Kidney glomerular epithelial cell (primary cell): ENCODE measurements around the gene HIBCH.
"Not testable (repeated sequence)": the region's sequence is repeated elsewhere in the genome, so short reads cannot be mapped to it uniquely, and the experiment has no call there.

Source experiments
- DNase-seq: peaks from one replicate; lab custom pipeline; 2025; lab: John Stamatoyannopoulos, UW

Gene HIBCH

DNA sequence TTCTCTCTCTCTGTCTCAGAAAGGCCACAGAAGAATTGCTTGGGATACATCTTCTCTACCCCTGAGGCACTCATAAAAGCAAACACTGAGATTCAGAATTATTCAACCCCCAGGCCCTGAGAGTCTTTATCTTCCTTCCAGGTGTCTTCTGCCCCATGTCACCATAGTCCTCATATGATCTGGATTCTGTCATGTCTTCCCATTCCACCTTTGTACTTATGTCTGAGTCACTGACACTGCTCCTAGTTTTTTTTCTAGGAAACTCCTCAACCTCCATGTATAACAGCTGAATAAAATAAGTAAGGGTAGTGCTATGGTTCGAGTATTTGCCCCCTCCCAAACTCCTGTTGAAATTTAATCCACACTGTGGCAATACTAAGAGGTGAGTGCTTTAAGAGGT, 11.6 kb downstream of the HIBCH start:
- no peak for DNase-seq

DNA sequence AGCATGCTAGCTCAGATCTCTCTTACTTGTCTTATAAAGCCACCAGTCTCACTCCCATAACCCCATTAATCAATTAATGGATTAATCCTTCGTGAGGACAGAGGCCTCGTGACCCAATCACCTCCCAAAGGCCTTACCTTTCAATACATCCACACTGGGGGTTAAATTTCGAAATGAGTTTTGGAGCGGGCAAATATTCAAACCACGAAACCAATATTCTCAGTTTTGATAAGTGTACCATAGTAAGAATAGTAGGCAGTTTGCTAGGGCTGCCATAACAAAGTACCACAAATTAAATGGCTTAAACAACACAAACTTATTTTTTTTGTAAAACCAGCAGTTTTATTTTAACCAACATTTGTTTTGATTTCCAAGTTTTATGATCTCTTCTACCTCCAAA, 15.2 kb downstream of the HIBCH start:
- DNase-seq = no peak

DNA sequence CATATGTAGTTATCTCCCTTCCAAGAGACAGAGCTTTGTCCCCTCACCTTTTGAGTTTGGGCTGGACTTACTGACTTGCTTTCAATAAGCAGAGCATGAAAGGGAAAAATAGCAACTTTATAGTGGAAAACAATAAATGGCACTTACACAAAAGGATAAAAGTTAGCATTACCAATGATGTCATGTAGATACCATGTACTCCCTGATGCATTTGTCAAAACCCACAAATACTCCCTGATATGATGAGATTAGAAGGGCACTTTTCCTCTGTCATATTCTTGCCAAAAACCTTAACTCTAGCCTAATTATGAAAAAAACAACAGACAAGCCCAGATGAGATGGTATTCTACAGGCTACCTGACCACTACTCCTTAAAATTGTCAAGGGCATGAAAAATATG, 16.0 kb downstream of the HIBCH start:
- no peak for DNase-seq

DNA sequence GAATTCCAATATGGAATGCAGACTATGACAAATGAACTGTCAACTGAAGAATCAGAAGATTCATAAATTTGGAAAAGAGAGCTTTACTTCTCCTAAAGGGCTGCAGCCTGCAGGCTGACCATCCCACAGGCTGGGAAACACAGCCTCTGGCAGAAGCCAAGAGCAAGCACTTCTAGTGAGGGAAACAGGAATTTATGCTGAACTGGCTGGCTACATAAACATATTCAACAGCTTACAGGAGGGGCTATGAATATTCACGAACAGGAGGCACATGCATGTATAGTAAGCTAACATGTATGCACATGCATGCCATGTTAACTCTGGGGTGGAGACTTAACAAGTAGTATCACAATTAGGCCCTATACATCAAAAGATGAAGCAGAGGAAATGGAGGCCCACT, 17.6 kb downstream of the HIBCH start:
- no peak for DNase-seq

DNA sequence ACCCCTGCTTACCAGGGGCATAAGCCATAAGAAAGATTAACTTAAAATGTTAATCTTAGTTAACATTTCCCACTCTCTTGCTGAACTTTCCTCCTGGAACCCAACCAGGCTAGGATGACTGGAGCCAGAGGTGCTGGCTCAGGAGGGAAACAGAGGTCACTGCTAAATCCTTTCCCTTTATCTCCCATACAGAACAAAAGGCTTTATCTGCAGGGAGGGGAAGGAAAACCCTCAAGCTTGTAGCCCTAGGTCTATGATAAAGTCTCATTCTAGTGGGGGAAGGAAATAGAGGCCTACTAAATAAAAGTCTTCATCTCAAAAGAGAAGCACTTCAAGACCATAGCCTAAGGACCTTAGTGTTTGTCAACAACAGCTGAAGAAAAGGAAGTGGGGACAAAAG, 18.6 kb downstream of the HIBCH start:
- no peak for DNase-seq

DNA sequence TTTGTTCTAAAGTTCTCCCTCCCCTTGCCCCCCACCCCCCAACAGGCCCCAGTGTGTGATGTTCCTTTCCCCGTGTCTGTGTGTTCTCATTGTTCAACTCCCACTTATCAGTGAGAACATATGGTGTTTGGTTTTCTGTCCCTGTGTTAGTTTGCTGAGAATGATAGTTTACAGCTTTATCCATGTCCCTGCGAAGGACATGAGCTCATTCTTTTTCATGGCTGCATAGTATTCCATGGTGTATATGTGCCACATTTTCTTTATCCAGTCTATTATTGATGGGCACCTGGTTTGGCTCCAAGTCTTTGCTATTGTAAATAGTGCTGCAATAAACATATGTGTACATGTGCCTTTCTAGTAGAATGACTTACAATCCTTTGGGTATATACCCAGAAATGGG, 21.7 kb downstream of the HIBCH start:
- not testable (repeated sequence) for DNase-seq

DNA sequence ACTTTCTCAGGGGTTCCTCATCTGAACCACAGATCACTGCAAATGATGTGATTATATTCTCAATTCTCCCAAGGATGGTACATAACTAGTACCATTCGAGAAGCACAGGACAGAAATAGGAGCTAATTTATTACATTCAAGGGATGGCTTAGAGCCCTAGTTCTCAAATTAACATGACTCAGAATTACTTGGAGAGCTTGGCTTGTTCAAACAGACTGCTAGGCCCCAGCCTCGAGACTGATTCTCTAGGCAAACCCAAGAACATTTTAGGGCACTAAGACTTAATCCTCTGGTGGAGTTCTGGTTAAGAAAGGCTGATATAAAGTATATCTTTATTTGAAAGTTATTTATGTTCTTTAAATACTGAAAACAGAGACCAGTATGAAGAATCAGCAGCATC, 35.8 kb downstream of the HIBCH start:
- no peak for DNase-seq

DNA sequence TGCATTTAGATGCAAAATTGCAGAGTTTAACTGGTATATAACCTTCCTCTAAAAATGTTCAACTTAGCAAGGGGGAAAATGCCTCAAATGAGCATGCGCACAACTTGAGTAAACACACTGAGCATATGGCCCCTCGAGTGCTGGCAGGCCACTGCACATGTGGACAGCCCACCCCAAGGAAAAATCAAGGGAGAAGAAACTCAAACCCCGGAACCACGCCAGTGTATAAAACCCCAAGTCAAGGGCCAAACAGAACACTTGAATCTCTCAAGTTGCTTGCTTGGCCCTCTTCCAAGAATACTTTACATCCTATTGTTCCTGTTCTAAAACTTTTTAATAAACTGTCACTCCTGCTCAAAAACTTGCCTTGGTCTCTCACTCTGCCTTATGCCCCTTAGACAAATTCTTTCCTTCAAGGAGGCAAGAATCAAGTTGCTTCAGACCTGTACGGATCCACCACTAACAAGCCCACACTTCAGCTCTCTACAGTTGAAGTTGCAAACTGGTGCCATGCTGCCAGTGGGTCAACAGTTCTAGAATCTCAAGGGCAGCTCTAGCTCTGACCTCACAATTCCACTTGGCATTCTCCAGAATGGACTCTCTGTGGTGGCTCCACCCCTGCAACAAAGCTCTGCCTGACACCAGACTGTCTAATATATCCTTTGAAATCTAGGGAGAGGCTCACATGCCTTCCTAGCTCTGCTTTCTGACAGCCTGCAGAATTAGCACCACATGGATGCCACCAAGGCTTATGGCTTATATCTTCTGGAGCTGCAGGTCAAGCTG, 38.9 kb downstream of the HIBCH start:
- no peak for DNase-seq

DNA sequence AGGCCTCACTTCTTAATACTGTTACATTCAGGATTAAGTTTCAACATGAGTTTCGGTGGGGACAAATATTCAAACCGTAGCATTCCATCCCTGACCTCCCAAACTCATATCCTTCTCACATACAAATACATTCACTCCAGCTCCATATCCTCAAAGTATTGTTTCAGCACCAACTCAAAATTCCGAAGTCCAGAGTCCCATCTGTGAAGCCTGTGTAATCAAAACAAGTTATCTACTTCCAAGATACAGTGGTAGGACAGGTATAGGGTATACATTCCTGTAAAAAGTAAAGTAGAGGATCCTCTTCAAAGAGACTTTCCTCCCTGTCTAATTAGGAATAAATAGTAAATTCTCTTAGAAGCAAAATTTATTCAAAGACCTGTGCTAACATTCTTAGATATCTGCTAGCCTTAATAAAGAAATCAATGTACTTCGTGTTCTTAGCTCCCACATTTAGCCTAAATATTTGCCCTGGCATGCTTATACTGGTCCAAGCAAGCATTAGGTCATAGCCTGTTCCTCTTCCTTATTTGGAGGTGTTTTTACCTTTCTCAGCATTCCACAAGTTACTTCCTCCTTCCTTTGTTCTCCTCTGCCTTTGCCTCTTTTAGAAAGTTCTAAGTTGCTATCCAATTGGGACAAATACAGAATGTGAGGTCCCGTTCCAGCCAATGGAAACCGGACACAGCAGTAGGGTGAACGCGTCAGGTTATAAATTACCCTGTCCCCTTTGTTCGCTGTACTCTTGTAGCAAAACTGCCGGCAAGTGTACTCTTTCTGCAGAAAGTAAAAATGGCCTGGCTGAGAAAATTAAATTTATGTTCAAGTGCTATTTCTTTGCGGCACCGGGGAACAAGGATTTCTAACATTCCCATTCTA, 40.1 kb downstream of the HIBCH start:
- DNase-seq = not testable (repeated sequence)

DNA sequence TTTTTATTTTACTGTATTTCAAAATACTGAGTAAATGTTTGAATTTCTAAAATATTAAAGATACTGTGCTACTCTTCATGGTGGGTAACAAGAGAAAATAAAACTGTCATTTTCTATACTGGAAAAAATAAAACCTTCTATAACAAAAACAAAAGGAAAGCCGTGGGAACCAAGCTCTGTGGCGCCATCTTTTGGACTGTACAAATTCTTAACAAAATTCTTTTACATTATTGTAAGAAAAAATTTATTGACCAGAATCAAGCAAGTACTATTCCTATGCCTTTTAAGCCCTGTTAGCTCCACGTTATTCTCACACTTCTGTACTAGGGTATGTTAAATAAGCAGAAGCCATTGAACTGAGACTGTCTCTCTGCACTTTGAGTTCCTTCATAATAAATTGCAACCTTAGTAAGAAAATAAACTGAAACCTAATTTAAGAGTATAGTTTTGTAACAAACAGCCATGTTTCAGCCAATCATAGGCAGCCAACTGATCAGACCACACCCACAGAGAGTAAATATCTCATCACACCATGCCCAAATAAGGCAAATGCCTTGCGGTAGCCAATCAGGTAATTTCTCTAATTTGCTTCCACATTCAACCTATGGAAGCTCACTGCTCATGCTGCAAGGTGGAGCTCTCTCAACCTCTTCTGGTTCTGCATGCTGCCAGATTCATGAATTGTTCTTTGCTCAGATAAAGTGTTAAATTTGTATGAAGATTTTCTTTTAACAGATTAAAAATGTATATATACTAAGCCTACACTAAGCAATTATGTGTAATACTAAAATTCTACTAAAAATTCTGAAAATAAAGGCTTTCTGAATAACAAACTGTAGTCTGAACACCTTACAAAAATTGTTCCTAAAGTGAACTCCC, 42.2 kb downstream of the HIBCH start:
- peak; percentile 33 for DNase-seq

DNA sequence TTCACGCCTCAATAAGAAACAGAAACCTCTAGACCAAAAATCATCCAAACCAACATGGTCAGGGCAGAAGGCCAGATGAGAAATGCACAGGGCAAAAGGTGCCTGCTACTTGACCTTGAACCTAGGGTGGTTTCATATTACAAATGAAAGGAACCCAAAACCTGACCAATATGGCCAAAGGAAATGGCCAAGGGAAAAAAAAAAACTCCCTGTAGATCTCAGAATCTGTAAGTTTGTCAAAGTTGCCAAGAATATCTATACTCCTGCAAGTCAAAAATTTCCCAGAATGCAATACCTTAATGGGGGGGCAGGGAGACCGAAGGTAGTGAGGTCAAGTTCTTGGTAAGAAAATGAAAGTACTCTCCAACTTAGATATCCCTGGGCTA, 47.2 kb downstream of the HIBCH start:
- no peak for DNase-seq

DNA sequence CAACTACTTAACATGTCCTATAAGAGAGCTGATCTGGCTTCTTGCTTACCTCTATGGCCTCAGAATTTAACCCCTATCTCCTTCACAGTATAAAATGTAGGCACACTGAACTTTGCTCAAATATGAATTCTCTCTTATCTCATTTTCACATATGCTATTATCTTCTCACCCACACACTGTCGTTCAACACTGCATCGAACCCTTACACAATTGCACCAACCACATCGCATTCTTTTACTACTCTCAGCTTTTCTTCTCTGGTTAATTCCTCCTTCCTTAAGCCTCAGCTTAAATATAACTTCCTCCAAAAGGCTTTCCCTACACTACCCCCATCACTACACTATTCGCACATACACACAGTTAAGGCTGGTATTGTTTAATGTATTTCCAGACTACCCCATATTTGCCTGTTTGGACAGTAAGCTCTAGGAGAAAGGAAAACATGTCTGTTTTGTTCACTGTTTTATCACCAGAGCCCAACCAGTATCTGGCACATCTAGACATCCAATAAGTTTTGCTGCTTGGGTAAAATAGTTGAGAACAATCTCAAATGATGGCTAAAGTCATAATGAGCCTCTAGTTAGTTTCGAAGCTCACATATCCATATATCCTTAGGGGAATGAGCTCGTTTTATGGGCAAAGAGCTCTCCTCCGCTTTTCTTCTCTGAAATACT, 47.7 kb downstream of the HIBCH start:
- no peak for DNase-seq

DNA sequence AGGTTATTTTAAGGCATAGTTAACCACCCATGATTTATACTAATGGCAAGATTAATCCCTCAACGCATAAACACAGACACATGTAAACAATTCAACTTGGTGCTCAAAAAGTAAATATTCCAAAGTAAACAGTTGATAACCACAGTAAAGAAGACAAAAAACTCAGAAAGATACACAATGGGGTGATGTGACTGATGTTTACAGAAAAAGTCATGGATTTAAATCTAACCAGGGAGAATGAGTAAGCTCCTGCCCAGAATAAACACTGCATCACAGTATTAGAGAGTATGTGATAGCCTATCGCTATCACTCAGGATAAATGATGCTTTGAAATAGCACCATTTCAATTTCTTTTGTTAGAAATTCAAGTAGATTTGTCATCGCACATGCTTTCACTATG, 49.3 kb downstream of the HIBCH start:
- no peak for DNase-seq

DNA sequence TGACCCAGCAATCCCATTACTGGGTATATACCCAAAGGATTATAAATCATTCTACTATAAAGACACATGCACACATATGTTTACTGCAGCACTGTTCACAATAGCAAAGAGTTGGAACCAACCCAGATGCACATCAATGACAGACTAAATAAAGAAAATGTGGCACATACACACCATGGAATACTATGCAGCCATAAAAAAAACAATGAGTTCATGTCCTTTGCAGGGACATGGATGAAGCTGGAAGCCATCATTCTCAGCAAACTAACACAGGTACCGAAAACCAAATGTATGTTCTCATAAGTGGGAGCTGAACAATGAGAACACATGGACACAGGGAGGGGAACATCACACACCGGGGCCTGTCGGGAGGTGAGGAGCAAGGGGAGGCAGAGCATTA, 49.9 kb downstream of the HIBCH start:
- not testable (repeated sequence) for DNase-seq

DNA sequence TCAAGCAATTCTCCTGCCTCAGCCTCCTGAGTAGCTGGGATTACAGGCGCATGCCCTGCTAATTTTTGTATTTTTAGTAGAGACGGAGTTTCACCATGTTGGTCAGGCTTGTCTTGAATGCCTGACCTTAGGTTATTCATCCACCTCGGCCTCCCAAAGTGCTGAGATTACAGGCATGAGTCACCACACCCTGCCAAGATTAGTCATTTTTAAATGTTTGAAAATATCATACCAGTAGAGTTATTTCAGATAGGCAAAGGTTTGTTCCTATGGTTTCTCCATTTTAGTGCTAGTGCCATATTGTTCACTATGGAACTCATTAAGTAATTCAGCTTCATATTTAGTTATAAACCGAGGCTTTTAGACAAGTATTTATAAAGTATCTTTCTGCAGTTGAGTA, 52.3 kb downstream of the HIBCH start:
- peak; percentile 54 for DNase-seq

DNA sequence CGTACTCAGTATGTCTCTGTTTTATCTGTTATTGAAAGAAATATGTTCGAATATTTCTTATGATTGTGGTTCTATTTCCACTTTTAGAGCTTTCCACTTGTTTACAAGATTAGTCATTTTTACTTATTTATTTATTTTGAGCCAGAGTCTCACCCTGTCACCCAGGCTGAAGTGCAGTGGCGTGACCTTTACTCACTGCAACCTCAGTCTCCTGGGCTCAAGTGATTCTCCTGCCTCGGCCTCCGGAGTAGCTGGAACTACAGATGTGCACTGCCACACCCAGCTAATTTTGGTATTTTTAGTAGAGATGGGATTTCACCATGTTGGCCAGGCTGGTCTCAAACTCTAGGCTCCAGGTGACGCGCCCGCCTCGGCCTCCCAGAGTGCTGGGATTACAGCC, 53.3 kb downstream of the HIBCH start:
- DNase-seq = no peak

DNA sequence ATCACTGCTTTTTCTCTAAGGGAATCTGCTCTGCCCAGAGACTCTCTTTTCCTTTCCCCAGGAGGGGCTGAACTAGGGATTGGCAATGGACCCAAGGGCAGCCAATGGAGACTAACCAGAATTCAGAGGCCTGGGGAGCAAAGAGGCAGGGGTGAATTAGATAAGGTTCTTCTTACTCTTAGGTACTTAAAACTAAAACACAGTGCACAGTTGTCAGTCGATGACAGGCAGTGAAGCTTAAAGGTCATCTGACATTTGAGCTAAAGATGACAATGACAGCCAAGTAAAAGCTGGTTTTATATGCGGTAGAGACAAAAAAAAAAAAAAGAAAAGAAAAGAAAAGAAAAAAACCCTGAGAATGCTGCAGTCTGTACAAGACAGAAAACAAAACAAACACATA, 57.8 kb downstream of the HIBCH start:
- no peak for DNase-seq

DNA sequence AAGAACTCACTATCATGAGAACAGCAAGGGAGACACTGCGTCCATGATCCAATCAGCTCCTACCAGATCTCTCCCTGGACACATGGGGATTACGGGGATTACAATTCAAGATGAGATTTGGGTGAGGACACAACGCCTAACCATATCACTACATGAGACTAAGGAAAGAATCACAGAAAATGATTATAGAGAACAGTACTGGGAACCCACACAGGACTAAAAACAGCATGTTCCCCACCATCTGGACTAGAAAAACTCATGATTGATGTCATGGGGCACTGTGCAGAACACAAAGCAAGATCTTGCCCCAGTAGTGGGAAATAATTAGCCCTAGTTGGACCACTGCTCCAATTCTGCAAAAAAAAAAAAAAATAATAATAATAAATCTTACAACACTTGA, 63.5 kb downstream of the HIBCH start:
- DNase-seq = no peak

DNA sequence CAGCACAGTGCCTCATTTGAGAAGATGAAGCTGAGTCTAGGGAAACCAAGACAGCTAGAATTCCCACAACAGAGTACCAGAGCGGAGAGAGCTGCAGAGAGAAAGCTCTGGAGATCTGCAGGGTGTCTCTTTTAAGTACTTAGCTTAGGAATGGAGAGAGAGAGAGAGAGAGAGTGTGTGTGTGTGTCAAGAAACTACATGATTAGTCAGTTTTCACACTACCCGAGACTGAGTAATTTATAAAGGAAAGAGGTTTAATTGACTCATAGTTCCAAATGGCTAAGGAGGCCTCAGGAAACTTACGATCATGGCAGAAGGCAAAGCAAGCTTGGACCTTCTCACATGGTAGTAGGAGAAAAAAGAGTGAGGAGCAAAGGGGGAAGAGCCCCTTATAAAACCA, 64.0 kb downstream of the HIBCH start:
- DNase-seq = no peak

DNA sequence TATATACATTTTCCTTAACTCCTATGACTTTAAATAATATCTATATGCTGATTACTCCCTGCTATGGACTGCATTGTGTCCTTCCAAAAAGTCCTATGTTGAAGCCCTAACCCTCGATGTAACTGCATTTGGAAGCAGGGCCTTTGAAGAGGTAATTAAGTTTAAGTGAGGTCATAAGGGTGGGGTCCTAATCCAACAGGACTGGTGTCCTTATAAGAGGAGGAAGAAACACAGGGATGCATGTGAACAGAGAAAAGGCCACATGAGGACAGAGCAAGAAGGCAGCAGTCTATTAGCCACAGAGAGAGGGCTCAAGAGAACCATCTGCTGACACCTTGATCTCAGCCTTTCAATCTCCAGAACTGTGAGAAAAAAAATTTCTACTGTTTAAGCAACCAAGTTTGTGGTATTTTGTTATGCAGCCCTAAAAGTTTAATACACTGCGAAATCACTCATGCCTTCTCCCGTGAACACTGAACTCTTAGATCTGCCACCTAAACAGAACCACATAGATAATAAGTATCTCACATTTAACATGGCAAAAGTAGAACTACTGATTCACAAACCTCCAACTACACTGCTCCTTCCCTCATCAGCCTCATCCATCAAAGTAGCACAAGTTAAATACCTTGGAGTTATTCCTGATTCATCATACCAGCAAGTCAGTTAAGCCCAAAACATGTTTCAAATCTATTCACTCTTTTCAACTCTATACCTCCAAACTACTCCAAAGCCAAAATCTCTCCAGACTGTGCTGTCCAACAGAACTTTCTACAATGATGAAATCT, 65.4 kb downstream of the HIBCH start:
- peak; percentile 13 for DNase-seq

DNA sequence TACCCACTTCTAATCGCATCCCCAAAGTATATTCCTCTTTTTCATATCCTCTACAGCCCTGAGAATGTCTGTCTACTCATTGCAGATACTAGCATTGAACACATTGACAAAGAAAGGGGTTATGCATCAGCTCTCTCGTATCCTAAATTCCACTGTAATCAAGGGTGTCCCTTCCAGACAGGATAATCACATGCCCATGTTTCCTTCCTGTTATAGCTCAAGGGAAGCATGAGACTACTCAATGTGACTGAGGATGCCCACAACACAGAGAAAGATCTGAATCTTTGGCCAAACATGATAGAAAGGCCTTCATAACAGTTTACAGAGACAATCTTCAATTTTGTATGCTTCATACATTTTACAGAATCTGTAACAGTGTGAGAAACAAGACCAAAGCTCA, 69.2 kb downstream of the HIBCH start:
- DNase-seq = no peak
